B cell (primary cell): ENCODE data around the gene CPSF2.

Experiments used
- CTCF ChIP-seq: fragments of 200-600 bp; IDR thresholded peaks from one replicate; pipeline ENCODE4 v1.8.0; 2022; ENCODE audit warnings: antibody characterized with exemption, mild to moderate bottlenecking
- EZH2 ChIP-seq: IDR thresholded peaks from 2 replicates; pipeline ENCODE4 v1.6.1; 2012; ENCODE audit warnings: borderline replicate concordance, low read depth, mild to moderate bottlenecking, moderate library complexity, low read length; ENCODE audit not compliant: insufficient read depth, poor library complexity, severe bottlenecking

- no peak for TF ChIP-seq CTCF
- no peak for TF ChIP-seq EZH2
Observed at GRCh38 chr14:92190768-92191167, 69.0 kb downstream of the CPSF2 start.
